Activated CD8-positive, alpha-beta T cell treated with anti-CD3 and anti-CD28 coated beads for 36 hours (primary cell): ENCODE results near the gene ZNF124. TPM values are rescaled to one million over a fixed set of nuclear protein-coding genes. Genes with fewer than 3 reads are reported as not detected.

Experiments
- ATAC-seq: fragments of 200-7000 bp; cut with Tn5 transposase; one replicate; pipeline ENCODE4 v1.10.0; 2021; ENCODE audit warnings: mild to moderate bottlenecking, moderate library complexity
- CTCF ChIA-PET: fragments of 350-600 bp; sonication (Branson Sonifier 250); formaldehyde crosslinking; loops from one replicate; lab custom pipeline; 2021; ENCODE audit warnings: antibody characterized with exemption; lab: Charles Lee
- POLR2A ChIA-PET: fragments of 350-600 bp; sonication (Branson Sonifier 250); formaldehyde crosslinking; loops from one replicate; lab custom pipeline; 2021; ENCODE audit warnings: antibody characterized with exemption; lab: Charles Lee
- DNase-seq: peaks from one replicate; pipeline ENCODE4 v3.0.0-alpha.2; 2020
- H3K27ac Mint-ChIP-seq: one replicate; pipeline ENCODE4 v1.8.0; 2021; ENCODE audit warnings: mild to moderate bottlenecking, mixed read lengths
- H3K27me3 Mint-ChIP-seq: one replicate; pipeline ENCODE4 v1.8.0; 2021; ENCODE audit warnings: mixed read lengths
- H3K36me3 Mint-ChIP-seq: one replicate; pipeline ENCODE4 v1.8.0; 2021; ENCODE audit warnings: low read depth, mixed read lengths
- H3K4me1 Mint-ChIP-seq: one replicate; pipeline ENCODE4 v1.8.0; 2021; ENCODE audit warnings: low read depth, mixed read lengths
- H3K4me3 Mint-ChIP-seq: one replicate; pipeline ENCODE4 v1.8.0; 2021; ENCODE audit warnings: mild to moderate bottlenecking, moderate library complexity, mixed read lengths
- H3K9me3 Mint-ChIP-seq: one replicate; pipeline ENCODE4 v1.8.0; 2021; ENCODE audit warnings: mixed read lengths
- CTCF ChIP-seq: fragments of 200-600 bp; IDR thresholded peaks from one replicate; pipeline ENCODE4 v1.8.0; 2022; ENCODE audit warnings: antibody characterized with exemption, mild to moderate bottlenecking
- intact Hi-C: fragments of 100-400 bp; cut with micrococcal nuclease; formaldehyde crosslinking; loops from one replicate; pipeline ENCODE4 v1.10.0; 2022
- total RNA-seq, 2 experiments: library from RNA; stranded (reverse); gene quantifications; one replicate each; pipeline ENCODE4 v1.2.3, GENCODE V29; 2021

The ZNF124 gene
- total RNA-seq, 2 experiments from 2014 or later, result 15.5 to 16.8 TPM

DNA sequence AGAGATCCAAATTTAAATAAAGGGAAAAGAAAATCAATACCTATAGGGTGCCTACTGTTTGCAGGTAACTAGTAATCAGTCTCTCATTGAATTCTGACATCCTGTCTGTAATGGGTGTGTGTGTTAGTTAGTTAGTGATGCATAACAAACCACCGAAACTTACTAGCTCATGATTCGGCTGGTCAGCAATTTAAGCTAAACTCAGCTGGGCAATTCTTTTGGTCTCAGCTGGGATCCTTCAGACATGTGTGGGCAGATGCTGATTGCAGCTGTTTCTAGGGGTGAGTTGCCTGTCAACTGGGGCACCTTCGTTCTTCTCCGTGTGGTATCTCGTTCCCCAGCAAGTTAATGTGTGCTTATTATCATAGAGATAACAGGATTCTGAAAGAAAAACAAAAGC, 40.2 kb upstream of the ZNF124 start:
- Mint-ChIP-seq H3K4me3 (no peak overlapping the region), H3K27me3 (no peaks in the 10 kb centered on the region), H3K27ac (peak overlapping the region; percentile 61), H3K36me3 (peaks cover 29% of the 10 kb centered on the region), H3K4me1 (peaks cover 57% of the 10 kb centered on the region), H3K9me3 (peaks cover 4% of the 10 kb centered on the region)
- DNase-seq (no peak), ATAC-seq (no peak)
- intact Hi-C loops, result loop anchor here (5.0 kb wide), 1 partner anchor 115 kb away; no protein-coding TSS in a partner anchor
- ChIA-PET CTCF (interaction anchor here (1.4 kb wide), 1 partner anchor 304 kb away, joined by 3 read pairs; no protein-coding TSS in a partner anchor), POLR2A (interaction anchor here (0.6 to 1.0 kb wide), 3 partner anchors 11 to 280 kb away, joined by 3 to 4 read pairs (median 3); partner anchors contain the start of genes AHCTF1 and ZNF670)
- no peak for TF ChIP-seq CTCF

DNA sequence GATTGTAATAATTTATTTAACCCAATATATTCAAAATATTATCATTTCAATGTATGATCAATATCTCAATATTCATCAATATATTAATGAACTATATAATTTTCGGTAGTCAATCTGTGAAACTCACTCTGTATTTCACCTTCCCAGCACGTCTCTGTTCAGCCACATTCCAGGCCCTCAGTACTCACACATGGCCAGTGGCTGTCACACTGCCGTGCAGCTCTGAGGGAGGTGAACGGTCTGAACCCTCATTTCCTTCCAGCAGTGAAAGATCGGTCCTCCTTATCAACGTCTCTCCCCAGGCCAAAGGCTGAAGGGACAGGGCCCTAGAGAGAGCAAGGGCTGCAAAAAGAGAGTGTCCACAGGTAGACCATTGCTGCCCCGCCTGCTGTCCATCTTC, 39.5 kb upstream of the ZNF124 start:
- intact Hi-C loops, result loop anchor here (5.0 kb wide), 1 partner anchor 116 kb away; no protein-coding TSS in a partner anchor
- H3K27ac Mint-ChIP-seq, result peak overlapping the region; percentile 61

GRCh38 chr1:247210376-247211117, 38.7 kb upstream of the ZNF124 start:
- peaks cover 63% of the 10 kb centered on the region for H3K4me1 Mint-ChIP-seq
- TF ChIP-seq CTCF, result no peak

More for the DNA sequence above, 39.5 kb upstream of the ZNF124 start:
- ATAC-seq, result no peak
- Mint-ChIP-seq H3K27me3 (no peaks in the 10 kb centered on the region), H3K9me3 (peaks cover 4% of the 10 kb centered on the region), H3K36me3 (peaks cover 35% of the 10 kb centered on the region), H3K4me1 (peaks cover 56% of the 10 kb centered on the region), H3K4me3 (no peak overlapping the region)
- no peak for TF ChIP-seq CTCF
- ChIA-PET CTCF (no interaction called here), POLR2A (interaction anchor here (0.6 to 1.4 kb wide), 2 partner anchors 121 to 279 kb away, joined by 3 to 5 read pairs; partner anchors contain the start of genes AHCTF1 and ZNF496)
- no peak for DNase-seq

GRCh38 chr1:247210062-247210375, 38.2 kb upstream of the ZNF124 start:
- ChIA-PET CTCF (interaction anchor here (1.0 kb wide), 1 partner anchor 163 kb away, joined by 5 read pairs; no protein-coding TSS in a partner anchor), POLR2A (interaction anchor here (0.8 to 1.4 kb wide), 5 partner anchors 10 to 123 kb away, joined by 3 to 5 read pairs (median 3); partner anchors contain the start of gene ZNF496)
- peaks cover 65% of the 10 kb centered on the region for H3K4me1 Mint-ChIP-seq
- H3K9me3 Mint-ChIP-seq, result peaks cover 8% of the 10 kb centered on the region
- H3K27ac Mint-ChIP-seq, result peak overlapping the region; percentile 91
- no peak for ATAC-seq
- TF ChIP-seq CTCF, result no peak
- intact Hi-C loops, result loop anchor here (5.0 kb wide), 1 partner anchor 117 kb away; no protein-coding TSS in a partner anchor
- peaks cover 47% of the 10 kb centered on the region for H3K36me3 Mint-ChIP-seq
- H3K4me3 Mint-ChIP-seq, result peak overlapping the region; percentile 91
- H3K27me3 Mint-ChIP-seq, result no peaks in the 10 kb centered on the region
- no peak for DNase-seq

More at GRCh38 chr1:247210376-247211117, 38.7 kb upstream of the ZNF124 start:
- ATAC-seq, result peak; percentile 99
- Mint-ChIP-seq H3K9me3 (peaks cover 8% of the 10 kb centered on the region), H3K4me3 (peak overlapping the region; percentile 91), H3K27me3 (no peaks in the 10 kb centered on the region), H3K27ac (peak overlapping the region; percentile 91), H3K36me3 (peaks cover 43% of the 10 kb centered on the region)
- intact Hi-C loops, result loop anchor here (5.0 kb wide), 1 partner anchor 117 kb away; no protein-coding TSS in a partner anchor
- POLR2A ChIA-PET, result interaction anchor here (0.8 to 1.4 kb wide), 5 partner anchors 10 to 122 kb away, joined by 3 to 5 read pairs (median 3); partner anchors contain the start of gene ZNF496
- DNase-seq, result peak; percentile 99
- CTCF ChIA-PET, result interaction anchor here (0.7 to 1.0 kb wide), 2 partner anchors 112 to 163 kb away, joined by 3 to 5 read pairs; no protein-coding TSS in a partner anchor
